Hindlimb muscle (tissue), 1 donor: ENCODE data around the gene UQCRH. TPM values are rescaled to one million over a fixed set of nuclear protein-coding genes. Genes with fewer than 3 reads are reported as not detected.
"Not testable (repeated sequence)": the region's sequence is repeated elsewhere in the genome, so short reads cannot be mapped to it uniquely, and the experiment has no call there.

Source experiments
- DNase-seq: peaks from one replicate; pipeline ENCODE4 v3.0.0-alpha.2; 2013
- polyA plus RNA-seq: library from polyadenylated mRNA; unstranded; fragments of 120-200 nt; gene quantifications from one replicate; pipeline ENCODE4 v1.2.1, GENCODE V29; 2013; ENCODE audit not compliant: insufficient read length

UQCRH gene
- polyA plus RNA-seq, 1 donor = 242 TPM

GRCh38 chr1:46334030-46334384, 30.5 kb downstream of the UQCRH start:
- DNase-seq = no peak

- no peak for DNase-seq
Measured at GRCh38 chr1:46335081-46335480, 31.6 kb downstream of the UQCRH start.

GRCh38 chr1:46337409-46337808, 33.9 kb downstream of the UQCRH start:
- DNase-seq = not testable (repeated sequence)

GRCh38 chr1:46340404-46341221, 37.1 kb downstream of the UQCRH start, which contains the start of gene NSUN4:
Gene NSUN4 (plus strand): TSS chr1:46340807. CDS start chr1:46340827, 20 bp downstream.
- peak; percentile 96 for DNase-seq

- no peak for DNase-seq
Measured at GRCh38 chr1:46341222-46342083, 38.0 kb downstream of the UQCRH start.

- no peak for DNase-seq
Measured at GRCh38 chr1:46342084-46342656, 38.7 kb downstream of the UQCRH start.

- no peak for DNase-seq
Measured at GRCh38 chr1:46342677-46343350, 39.3 kb downstream of the UQCRH start.

GRCh38 chr1:46343351-46343695, 39.8 kb downstream of the UQCRH start:
- DNase-seq = no peak

- no peak for DNase-seq
Measured at GRCh38 chr1:46343705-46344104, 40.2 kb downstream of the UQCRH start.

GRCh38 chr1:46344481-46344880, 41.0 kb downstream of the UQCRH start:
- no peak for DNase-seq

- DNase-seq = no peak
Measured at GRCh38 chr1:46345281-46345680, 41.8 kb downstream of the UQCRH start.

GRCh38 chr1:46352363-46352762, 48.9 kb downstream of the UQCRH start:
- DNase-seq = no peak

- not testable (repeated sequence) for DNase-seq
Measured at GRCh38 chr1:46355920-46356319, 52.4 kb downstream of the UQCRH start.

- DNase-seq = no peak
Measured at GRCh38 chr1:46362158-46362557, 58.7 kb downstream of the UQCRH start.

- no peak for DNase-seq
Measured at GRCh38 chr1:46363121-46363520, 59.6 kb downstream of the UQCRH start.

GRCh38 chr1:46364612-46365011, 61.1 kb downstream of the UQCRH start:
- DNase-seq = no peak

- DNase-seq = not testable (repeated sequence)
Measured at GRCh38 chr1:46365796-46366195, 62.3 kb downstream of the UQCRH start.

Other genes starting within 250 kb of the UQCRH start
- gene PIK3R3, start 171.1 kb upstream of the UQCRH start, polyA plus RNA-seq = 12.8 TPM
- gene TSPAN1, start 128.6 kb upstream of the UQCRH start, polyA plus RNA-seq = not detected
- gene P3R3URF, start 127.2 kb upstream of the UQCRH start, polyA plus RNA-seq = not detected
- gene POMGNT1, start 105.3 kb upstream of the UQCRH start, polyA plus RNA-seq = 47.4 TPM
- gene LURAP1, start 100.4 kb upstream of the UQCRH start, polyA plus RNA-seq = 0.88 TPM
- 6.7 TPM for gene RAD54L, start 55.9 kb upstream of the UQCRH start, polyA plus RNA-seq
- gene LRRC41, start 82 bp upstream of the UQCRH start, polyA plus RNA-seq = 63.3 TPM
- gene NSUN4, start 37.1 kb downstream of the UQCRH start, polyA plus RNA-seq = 16.3 TPM
- gene FAAH, start 90.6 kb downstream of the UQCRH start, polyA plus RNA-seq = 26.5 TPM
- not detected for gene DMBX1, start 186.1 kb downstream of the UQCRH start, polyA plus RNA-seq
- not detected for gene KNCN, start 247.9 kb downstream of the UQCRH start, polyA plus RNA-seq